Stomach (tissue), 4 donors: ENCODE measurements around the gene SULT1A1.
"Not testable (repeated sequence)": the region's sequence is repeated elsewhere in the genome, so short reads cannot be mapped to it uniquely, and the experiment has no call there.

ENCODE experiments used
- CTCF ChIP-seq, 7 experiments: fragments of 450-650 bp in 4 of 7; fragments of 200-600 bp in 3 of 7; sonication (generic) in 3 of 7; IDR thresholded peaks; one replicate each; pipeline ENCODE4 v1.5.1; 2016 to 2019; ENCODE audit warnings: antibody characterized with exemption in 7 of 7, control low read depth in 2 of 7, mild to moderate bottlenecking in 1 of 7
- EP300 ChIP-seq: sonication (generic); formaldehyde crosslinking; IDR thresholded peaks from one replicate; pipeline ENCODE4 v1.6.1; 2017; ENCODE audit warnings: antibody characterized with exemption
- POLR2A ChIP-seq, 4 donors: fragments of 450-650 bp; IDR thresholded peaks; one replicate each; pipeline ENCODE4 v1.6.1; 2016; ENCODE audit warnings: antibody characterized with exemption in 4 of 4, control low read depth in 2 of 4, mild to moderate bottlenecking in 1 of 4, moderate library complexity in 1 of 4
- POLR2AphosphoS5 ChIP-seq, 3 donors: sonication (generic); formaldehyde crosslinking; IDR thresholded peaks; one replicate each; pipeline ENCODE4 v1.6.1; 2016; ENCODE audit warnings: antibody characterized with exemption in 3 of 3

GRCh38 chr16:28616224-28616577 is 6.4 kb upstream of the SULT1A1 start:
- TF ChIP-seq CTCF (IDR thresholded peaks at IDR 0.05), result peak in 1 of 7 experiments; percentile 0
- not testable (repeated sequence) for TF ChIP-seq POLR2A (IDR thresholded peaks at IDR 0.05); POLR2AphosphoS5 (IDR thresholded peaks at IDR 0.05); EP300
